Breast epithelium (tissue), 4 donors: Measurements from ENCODE around the gene TM4SF4. TPM values are rescaled to one million over a fixed set of nuclear protein-coding genes. Genes with fewer than 3 reads are reported as not detected.
A peak's percentile ranks its signal among the peaks of the same experiment; 100 is the strongest.

ENCODE experiments used
- DNase-seq, 2 donors: peaks; one replicate each; pipeline ENCODE4 v3.0.0-alpha.2; 2019; ENCODE audit warnings: low spot score in 2 of 2
- H3K27ac ChIP-seq, 2 donors: fragments of 200-600 bp; sonication (generic) in 1 of 2; one replicate each; pipeline ENCODE4 v1.5.1; 2016 to 2019; ENCODE audit warnings: mild to moderate bottlenecking in 1 of 2
- H3K27me3 ChIP-seq, 2 donors: fragments of 200-600 bp; sonication (generic) in 1 of 2; one replicate each; pipeline versions ENCODE4 v1.5.1 to v1.6.0; 2017 to 2019; ENCODE audit warnings: control low read depth in 1 of 2, mild to moderate bottlenecking in 1 of 2
- H3K36me3 ChIP-seq: fragments of 200-600 bp; one replicate; pipeline ENCODE4 v1.5.1; 2019
- H3K4me1 ChIP-seq, 2 donors: fragments of 200-600 bp; sonication (generic); one replicate each; pipeline ENCODE4 v1.5.1; 2016 to 2019; ENCODE audit warnings: control low read depth in 1 of 2
- H3K4me3 ChIP-seq, 3 donors: fragments of 200-600 bp; sonication (generic); 1 replicate in 2 of 3; 2 replicates in 1 of 3; pipeline ENCODE4 v1.5.1; 2016 to 2019; ENCODE audit warnings: mild to moderate bottlenecking in 3 of 3, moderate library complexity in 2 of 3
- H3K9me3 ChIP-seq, 2 donors: fragments of 200-600 bp; sonication (generic) in 1 of 2; one replicate each; pipeline ENCODE4 v1.5.1; 2016 to 2019; ENCODE audit warnings: control low read depth in 1 of 2
- CTCF ChIP-seq, 3 donors: fragments of 450-650 bp; IDR thresholded peaks; one replicate each; pipeline ENCODE4 v1.5.1; 2016 to 2017; ENCODE audit warnings: antibody characterized with exemption in 3 of 3, mild to moderate bottlenecking in 3 of 3, moderate library complexity in 3 of 3
- POLR2A ChIP-seq: fragments of 450-650 bp; IDR thresholded peaks from one replicate; pipeline ENCODE4 v1.6.1; 2016; ENCODE audit warnings: antibody characterized with exemption, mild to moderate bottlenecking, moderate library complexity
- POLR2AphosphoS5 ChIP-seq, 3 donors: sonication (generic); formaldehyde crosslinking; IDR thresholded peaks; one replicate each; pipeline ENCODE4 v1.6.1; 2017; ENCODE audit warnings: antibody characterized with exemption in 3 of 3
- intact Hi-C: fragments of 100-400 bp; cut with DNase I; formaldehyde crosslinking; loops from one replicate; pipeline ENCODE4 v1.15.1; 2023; ENCODE audit warnings: low total_unique reads
- total RNA-seq, 3 donors: library from RNA; depleted of rRNA; stranded (reverse); fragments of >200 nt; gene quantifications; one replicate each; pipeline ENCODE4 v1.1.0, GENCODE V29; 2016

Gene TM4SF4
- total RNA-seq, 3 donors from 2014 or later = 1.6 TPM; not detected in 2

- intact Hi-C loops = no loop called here
- H3K27ac ChIP-seq = peak overlapping the region; percentile 19 to 51
Measured at GRCh38 chr3:149460117-149460516, 14.4 kb upstream of the TM4SF4 start.

GRCh38 chr3:149462051-149462450, 12.4 kb upstream of the TM4SF4 start:
- Histone ChIP-seq H3K27ac (no peak overlapping the region), H3K9me3 (no peaks in the 10 kb centered on the region), H3K4me1 (no peaks in the 10 kb centered on the region), H3K36me3 (no peaks in the 10 kb centered on the region), H3K4me3 (no peak overlapping the region), H3K27me3 (no peaks in the 10 kb centered on the region)
- DNase-seq = no peak
- TF ChIP-seq POLR2AphosphoS5 (IDR thresholded peaks at IDR 0.05) (no peak), CTCF (IDR thresholded peaks at IDR 0.05) (no peak), POLR2A (no peak)
- intact Hi-C loops = no loop called here

More at GRCh38 chr3:149460117-149460516, 14.4 kb upstream of the TM4SF4 start:
- DNase-seq = no peak
- no peaks in the 10 kb centered on the region for H3K4me1 ChIP-seq
- H3K36me3 ChIP-seq = no peaks in the 10 kb centered on the region
- TF ChIP-seq POLR2A = no peak
- no peak for TF ChIP-seq POLR2AphosphoS5 (IDR thresholded peaks at IDR 0.05)
- TF ChIP-seq CTCF (IDR thresholded peaks at IDR 0.05) = no peak
- no peaks in the 10 kb centered on the region for H3K9me3 ChIP-seq
- no peak overlapping the region for H3K4me3 ChIP-seq
- no peaks in the 10 kb centered on the region for H3K27me3 ChIP-seq

DNA sequence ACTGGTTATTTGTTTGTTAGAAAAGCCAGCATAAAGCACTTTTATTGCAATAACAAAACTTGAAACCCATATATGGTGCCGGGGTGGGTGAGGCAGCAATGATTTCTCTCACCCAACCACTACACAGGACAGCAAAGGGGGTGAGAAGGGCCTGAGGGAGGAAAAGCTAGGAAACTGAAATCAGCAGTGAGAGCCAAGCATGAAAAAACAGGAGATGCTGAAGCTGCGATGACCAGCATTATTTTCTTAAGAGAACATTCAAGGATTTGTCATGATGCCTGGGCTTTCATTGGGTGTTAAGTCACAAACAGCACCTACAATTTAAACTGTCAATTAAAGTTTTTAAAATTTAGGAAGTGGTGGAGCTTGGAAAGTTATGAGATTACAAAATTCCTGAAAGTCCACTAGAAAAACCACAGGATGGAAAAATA, 11.9 kb upstream of the TM4SF4 start:
- no peaks in the 10 kb centered on the region for H3K27me3 ChIP-seq
- no peaks in the 10 kb centered on the region for H3K9me3 ChIP-seq
- H3K4me1 ChIP-seq = no peaks in the 10 kb centered on the region
- intact Hi-C loops = no loop called here
- H3K4me3 ChIP-seq = no peak overlapping the region
- no peak for DNase-seq
- H3K36me3 ChIP-seq = no peaks in the 10 kb centered on the region
- TF ChIP-seq CTCF (IDR thresholded peaks at IDR 0.05) (no peak), POLR2A (no peak), POLR2AphosphoS5 (IDR thresholded peaks at IDR 0.05) (no peak)
- no peak overlapping the region for H3K27ac ChIP-seq

GRCh38 chr3:149463921-149464320, 10.6 kb upstream of the TM4SF4 start:
- TF ChIP-seq POLR2A (no peak), POLR2AphosphoS5 (IDR thresholded peaks at IDR 0.05) (no peak)
- H3K27me3 ChIP-seq = no peaks in the 10 kb centered on the region
- H3K27ac ChIP-seq = no peak overlapping the region
- DNase-seq = no peak
- intact Hi-C loops = no loop called here
- no peaks in the 10 kb centered on the region for H3K36me3 ChIP-seq
- H3K9me3 ChIP-seq = no peaks in the 10 kb centered on the region
- H3K4me1 ChIP-seq = no peaks in the 10 kb centered on the region
- no peak overlapping the region for H3K4me3 ChIP-seq

DNA sequence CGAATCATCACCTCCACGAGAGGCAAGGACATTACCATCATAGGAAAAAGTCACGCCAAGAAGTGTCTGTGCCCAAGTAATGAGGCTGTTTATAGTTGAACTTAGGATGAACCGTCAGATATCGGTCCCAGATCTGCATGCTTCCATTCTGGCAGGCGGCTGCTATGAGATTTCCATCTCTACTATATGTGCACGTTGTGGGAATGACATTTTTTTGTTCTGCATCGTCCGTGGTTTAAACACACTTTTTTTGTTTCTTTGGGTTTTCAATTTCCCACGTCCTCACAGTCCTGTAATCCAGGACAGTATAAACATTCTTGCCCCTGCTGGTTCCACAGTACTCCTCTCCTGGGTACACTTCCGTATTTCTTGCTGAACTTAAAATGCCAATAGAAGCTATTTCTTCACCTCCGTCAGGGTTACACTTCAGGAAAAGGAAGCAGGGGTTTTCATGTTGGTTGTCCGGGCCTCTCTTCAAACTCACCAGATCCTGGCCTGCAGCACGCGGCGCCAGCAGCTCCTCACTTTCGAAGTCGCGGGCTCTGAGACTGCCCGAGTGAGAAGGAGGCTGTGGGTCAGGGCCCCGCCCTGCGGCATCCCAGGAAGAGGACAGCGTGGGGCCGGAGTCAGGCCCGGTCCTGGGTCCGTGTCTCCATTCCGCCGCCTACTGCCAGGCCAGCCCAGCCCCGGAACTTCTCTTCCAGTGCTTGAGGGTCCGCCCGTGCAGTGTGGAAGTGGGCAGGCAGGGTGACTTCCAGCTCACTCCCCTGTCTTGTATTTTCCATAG, 9.8 kb upstream of the TM4SF4 start:
- DNase-seq = no peak
- no peak for TF ChIP-seq POLR2A
- H3K36me3 ChIP-seq = no peaks in the 10 kb centered on the region
- no peaks in the 10 kb centered on the region for H3K27me3 ChIP-seq
- no peak overlapping the region for H3K27ac ChIP-seq
- H3K4me1 ChIP-seq = no peaks in the 10 kb centered on the region
- H3K9me3 ChIP-seq = no peaks in the 10 kb centered on the region
- intact Hi-C loops = no loop called here
- no peak overlapping the region for H3K4me3 ChIP-seq

DNA sequence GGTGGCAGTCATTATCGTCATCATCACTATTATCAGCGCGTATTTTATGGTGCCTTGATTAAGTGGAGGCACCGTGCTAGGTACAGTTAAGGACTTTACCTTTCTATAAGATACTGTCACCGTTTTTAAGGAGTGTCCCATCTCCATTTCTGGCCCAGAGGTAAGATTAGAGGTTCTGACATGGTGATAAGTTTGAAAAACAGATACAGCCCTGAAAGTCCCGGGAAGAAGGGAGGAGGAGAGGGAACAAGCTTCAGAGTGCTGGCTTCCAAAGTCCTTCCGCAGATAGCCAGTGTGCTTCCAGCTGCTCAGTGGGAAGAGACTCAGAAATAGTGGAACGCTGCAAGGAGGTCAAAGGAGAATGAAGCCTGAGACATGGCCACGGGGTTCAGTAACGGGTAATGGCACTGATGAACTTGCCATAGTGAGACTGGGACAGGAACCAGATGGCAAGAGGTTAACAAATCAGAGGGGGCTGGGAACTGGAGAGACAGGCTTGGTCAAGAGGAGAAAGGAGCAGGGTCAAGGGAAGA, 9.1 kb upstream of the TM4SF4 start:
- no peaks in the 10 kb centered on the region for H3K9me3 ChIP-seq
- no peaks in the 10 kb centered on the region for H3K27me3 ChIP-seq
- H3K4me1 ChIP-seq = no peaks in the 10 kb centered on the region
- intact Hi-C loops = no loop called here
- no peak overlapping the region for H3K4me3 ChIP-seq
- no peak overlapping the region for H3K27ac ChIP-seq
- TF ChIP-seq POLR2AphosphoS5 (IDR thresholded peaks at IDR 0.05) = no peak
- TF ChIP-seq POLR2A = no peak
- no peak for TF ChIP-seq CTCF (IDR thresholded peaks at IDR 0.05)
- no peak for DNase-seq
- no peaks in the 10 kb centered on the region for H3K36me3 ChIP-seq
